GM19324 (cell line): ENCODE results near the gene PAK5.

Experiments used
- ATAC-seq: cut with Tn5 transposase; IDR thresholded peaks from one replicate; pipeline ENCODE4 v1.9.1; 2021; ENCODE audit warnings: mild to moderate bottlenecking, moderate library complexity; ENCODE audit not compliant: unreplicated experiment, low FRiP score

The PAK5 gene

GRCh38 chr20:9590189-9590588, 248.7 kb downstream of the PAK5 start:
- no peak for ATAC-seq

GRCh38 chr20:9588706-9589105, 250.2 kb downstream of the PAK5 start:
- no peak for ATAC-seq

- no peak for ATAC-seq
Measured at GRCh38 chr20:9583151-9583550, 255.7 kb downstream of the PAK5 start.

DNA sequence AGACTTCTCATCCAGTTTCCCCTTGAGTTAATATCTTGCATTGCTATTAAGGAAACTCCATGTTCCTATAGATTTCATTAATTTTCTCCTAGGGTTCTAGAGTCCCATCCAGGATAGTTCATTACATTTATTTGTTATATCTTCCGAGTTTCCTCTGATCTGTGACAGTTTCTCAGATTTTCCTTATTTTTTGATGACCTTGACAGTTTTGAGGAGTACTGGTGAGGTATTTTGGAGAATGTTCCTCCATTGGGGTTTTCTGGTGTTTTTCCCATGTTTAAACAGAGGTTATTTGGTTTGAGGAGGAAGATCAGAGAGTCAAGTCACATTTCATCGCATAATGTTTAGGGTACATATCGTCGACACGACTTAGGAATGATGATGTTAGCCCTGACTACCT, 256.7 kb downstream of the PAK5 start:
- no peak for ATAC-seq

GRCh38 chr20:9581509-9581908, 257.4 kb downstream of the PAK5 start:
- no peak for ATAC-seq

- no peak for ATAC-seq
Measured at GRCh38 chr20:9578594-9578993, 260.3 kb downstream of the PAK5 start.

DNA sequence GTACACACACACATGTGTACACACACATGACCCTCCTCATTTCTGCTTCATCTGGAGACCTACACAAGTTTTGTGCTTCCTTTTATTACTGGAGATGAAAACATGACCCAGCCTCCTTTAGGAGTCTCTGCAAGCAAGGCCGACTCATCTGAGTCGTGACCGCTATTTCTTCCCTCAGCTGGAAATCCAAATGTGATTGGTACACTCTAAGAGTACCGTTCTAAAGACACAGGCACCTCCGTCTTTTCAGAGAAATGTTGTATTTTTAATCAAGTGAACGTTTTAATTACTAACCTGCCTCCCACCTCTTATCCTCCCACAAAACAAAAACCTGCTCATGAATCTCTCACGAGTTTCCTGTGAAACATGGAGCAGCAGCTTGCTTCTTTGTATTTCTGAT, 261.5 kb downstream of the PAK5 start:
- no peak for ATAC-seq

DNA sequence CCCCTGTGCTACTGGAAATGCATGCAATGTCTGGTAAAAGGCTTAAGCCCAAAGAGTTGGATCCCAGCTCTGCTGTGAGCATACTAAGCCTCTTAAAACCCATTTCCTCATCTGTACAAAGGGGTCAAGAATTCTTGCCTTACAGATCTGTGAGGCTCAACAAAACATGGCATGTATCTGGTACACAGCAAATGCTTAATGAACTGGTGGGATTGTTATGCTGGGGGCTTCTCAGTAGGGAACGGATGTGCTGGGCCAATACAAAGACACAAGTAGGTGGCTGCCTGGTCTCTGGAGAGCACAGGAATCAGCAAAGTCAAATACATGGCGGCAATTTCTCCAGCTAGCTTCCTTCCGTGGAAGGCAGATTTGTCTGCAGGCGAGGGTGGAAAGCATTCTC, 262.2 kb downstream of the PAK5 start:
- ATAC-seq = no peak

DNA sequence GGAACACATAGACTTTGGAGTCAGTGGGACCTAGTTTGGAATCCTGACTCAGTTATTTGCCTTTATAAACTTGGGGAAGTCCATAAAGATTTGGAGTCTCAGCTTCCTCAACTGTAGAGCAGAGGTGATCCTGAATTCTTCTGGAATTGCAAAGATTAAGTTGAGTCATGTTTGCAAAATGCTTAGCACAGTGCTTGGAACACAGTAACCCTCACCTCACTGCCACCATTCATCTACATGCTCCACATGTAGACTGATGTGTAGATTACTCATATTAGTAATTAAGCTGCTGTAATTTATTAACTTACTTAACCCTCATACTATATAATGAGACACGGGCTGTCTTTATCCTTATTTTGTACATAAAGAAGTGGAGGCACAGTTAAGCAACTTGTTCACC, 263.0 kb downstream of the PAK5 start:
- no peak for ATAC-seq

GRCh38 chr20:9574776-9575175, 264.1 kb downstream of the PAK5 start:
- no peak for ATAC-seq

DNA sequence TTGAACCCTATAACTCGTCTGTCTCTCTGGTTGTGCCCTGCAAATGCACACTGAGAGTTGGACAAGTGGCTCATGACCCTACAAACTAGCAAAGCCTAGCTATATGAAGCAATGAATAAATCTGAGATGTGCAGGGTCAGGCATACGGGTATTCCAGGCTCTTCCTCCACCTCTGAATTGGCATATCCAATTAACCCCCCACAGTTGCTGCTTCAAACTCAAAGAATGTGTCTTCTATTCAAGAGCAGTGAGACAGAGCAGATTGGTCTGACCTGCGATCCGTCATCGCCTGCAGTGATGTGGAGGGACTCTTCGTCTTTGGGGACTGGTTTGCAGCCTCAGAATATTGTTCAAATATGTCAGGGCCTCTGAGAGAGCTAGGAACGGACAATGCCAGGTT, 264.7 kb downstream of the PAK5 start:
- ATAC-seq = no peak

GRCh38 chr20:9573335-9574151, 265.3 kb downstream of the PAK5 start:
- no peak for ATAC-seq

DNA sequence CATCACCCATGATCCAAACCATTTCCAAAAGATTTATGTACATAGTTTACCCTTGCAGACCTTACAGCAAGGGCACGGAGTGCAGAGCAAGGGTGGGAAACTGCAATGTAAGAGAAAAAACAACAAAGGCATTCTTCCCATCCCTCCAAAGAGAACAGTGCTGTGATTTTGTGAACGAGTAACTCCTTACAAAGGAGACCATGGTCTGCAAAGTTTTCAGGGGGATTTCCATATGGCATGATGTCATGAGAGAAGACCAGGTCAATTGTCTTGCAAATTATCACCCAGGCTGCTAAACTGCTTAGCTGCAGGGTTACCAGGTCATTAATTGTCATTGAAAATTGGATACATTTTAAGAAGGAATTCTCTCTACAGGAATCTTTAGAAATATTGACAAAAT, 266.2 kb downstream of the PAK5 start:
- no peak for ATAC-seq

- no peak for ATAC-seq
Measured at GRCh38 chr20:9571783-9572182, 267.1 kb downstream of the PAK5 start.

DNA sequence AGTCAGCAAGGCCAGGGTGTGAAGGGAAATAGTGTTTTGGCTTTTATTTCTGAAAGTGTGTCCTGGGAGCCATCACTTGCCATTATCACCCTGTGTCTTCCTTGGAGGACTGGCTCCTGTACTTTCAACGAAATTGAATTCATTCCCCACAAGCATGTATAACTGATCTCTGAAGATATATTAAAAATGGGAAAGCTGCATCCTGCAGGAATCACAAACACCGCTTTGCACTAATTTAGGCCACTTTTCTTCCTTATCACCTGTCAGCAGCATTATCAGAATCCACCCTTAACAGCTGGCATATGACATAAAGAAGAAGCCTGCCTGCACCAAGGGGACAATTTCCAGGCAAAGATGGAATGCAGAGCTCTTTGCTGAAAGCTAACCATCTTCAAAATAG, 268.3 kb downstream of the PAK5 start:
- no peak for ATAC-seq

GRCh38 chr20:9566977-9567376, 271.9 kb downstream of the PAK5 start:
- ATAC-seq = no peak

GRCh38 chr20:9565910-9566550, 272.8 kb downstream of the PAK5 start:
- ATAC-seq = no peak

GRCh38 chr20:9557411-9557810, 281.5 kb downstream of the PAK5 start:
- ATAC-seq = no peak

GRCh38 chr20:9555781-9556180, 283.1 kb downstream of the PAK5 start:
- ATAC-seq = no peak

GRCh38 chr20:9551808-9552550, 286.9 kb downstream of the PAK5 start:
- ATAC-seq = no peak

DNA sequence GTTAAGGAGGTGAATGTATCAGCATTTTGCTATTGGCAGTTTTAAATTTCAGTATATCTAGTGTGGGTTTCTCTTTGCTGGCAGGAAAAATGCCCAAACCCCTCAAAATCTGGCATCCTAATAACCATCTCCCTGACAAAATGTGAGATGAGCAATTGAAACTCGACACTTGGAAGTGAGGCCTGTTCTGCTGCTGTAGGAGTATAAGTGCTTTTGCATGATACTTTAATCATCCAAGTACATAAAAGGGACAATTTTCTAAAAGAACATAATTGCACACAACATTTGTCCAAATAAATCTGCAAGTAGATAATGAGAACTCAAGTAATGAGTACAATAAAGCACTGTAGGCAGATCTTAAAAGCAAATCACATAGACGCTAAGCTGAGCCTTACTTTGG, 288.0 kb downstream of the PAK5 start:
- no peak for ATAC-seq

GRCh38 chr20:9550283-9550682, 288.6 kb downstream of the PAK5 start:
- ATAC-seq = no peak
